H1 (cell line): Measurements from ENCODE around the gene MYCBPAP. TPM values are rescaled to one million over a fixed set of nuclear protein-coding genes. Genes with fewer than 3 reads are reported as not detected.

ENCODE experiments used
- CTCF ChIA-PET: fragments of 300-600 bp; sonication (Branson Sonifier 250); formaldehyde crosslinking; loops from one replicate; lab custom pipeline; 2021; ENCODE audit not compliant: partially characterized antibody; lab: Charles Lee
- POLR2A ChIA-PET: fragments of 300-600 bp; sonication (Branson Sonifier 250); formaldehyde crosslinking; loops from one replicate; lab custom pipeline; 2021; ENCODE audit warnings: inconsistent platforms; ENCODE audit not compliant: partially characterized antibody; lab: Charles Lee
- DNase-seq, 2 experiments: peaks; one replicate each; pipeline versions ENCODE4 v3.0.0 to v3.0.0-alpha.2; 2010 to 2022; ENCODE audit warnings: low spot score in 2 of 2, low read depth in 1 of 2, mixed read lengths in 1 of 2
- FAIRE-seq: peaks from 2 replicates; lab custom pipeline; 2011; peaks lifted over from hg19 to GRCh38; lab: Jason Lieb, UNC
- H2AFZ ChIP-seq: 2 replicates; pipeline ENCODE4 v1.8.1; 2012; ENCODE audit warnings: low read length, inconsistent platforms
- H2AK5ac ChIP-seq: 2 replicates; pipeline ENCODE4 v1.6.1; 2013; ENCODE audit warnings: low read depth, low read length
- H2BK120ac ChIP-seq: replicated peaks from 2 replicates; pipeline ENCODE3; 2013; ENCODE audit warnings: low read depth, low read length, inconsistent platforms
- H2BK12ac ChIP-seq: 2 replicates; pipeline ENCODE4 v1.6.1; 2013; ENCODE audit warnings: low read depth, low read length
- H2BK15ac ChIP-seq: 2 replicates; pipeline ENCODE4 v1.6.1; 2013; ENCODE audit warnings: low read length
- H2BK20ac ChIP-seq: 2 replicates; pipeline ENCODE4 v1.6.1; 2013; ENCODE audit warnings: low read length
- H2BK5ac ChIP-seq: 2 replicates; pipeline ENCODE4 v1.6.1; 2013; ENCODE audit warnings: low read depth, low read length
- H3K14ac ChIP-seq: 2 replicates; pipeline ENCODE4 v1.6.1; 2013; ENCODE audit warnings: inconsistent platforms; ENCODE audit not compliant: insufficient read length
- H3K18ac ChIP-seq: 2 replicates; pipeline ENCODE4 v1.6.1; 2013; ENCODE audit warnings: low read length; ENCODE audit errors: extremely low read depth
- H3K23ac ChIP-seq: 2 replicates; pipeline ENCODE4 v1.6.1; 2013; ENCODE audit warnings: inconsistent platforms; ENCODE audit not compliant: insufficient read length
- H3K23me2 ChIP-seq: 2 replicates; pipeline ENCODE4 v1.6.1; 2013; ENCODE audit warnings: low read depth, low read length
- H3K27ac ChIP-seq: 2 replicates; pipeline ENCODE4 v1.6.1; 2011; ENCODE audit warnings: low read depth, low read length, inconsistent platforms
- H3K27me3 ChIP-seq, 4 experiments: replicated peaks in 1 of 4; 1 replicate in 1 of 4; 2 replicates in 3 of 4; pipeline versions ENCODE4 v1.6.1 to v1.8.1; 2011 to 2013; ENCODE audit warnings: low read length in 3 of 4, mild to moderate bottlenecking in 3 of 4, inconsistent platforms in 2 of 4, mixed read lengths in 2 of 4, moderate library complexity in 1 of 4; ENCODE audit not compliant: control insufficient read depth in 3 of 4, insufficient read depth in 3 of 4; ENCODE audit errors: extremely low read depth in 1 of 4
- H3K36me3 ChIP-seq, 4 experiments: 2 replicates each; pipeline versions ENCODE4 v1.6.1 to v1.8.1; 2011 to 2013; ENCODE audit warnings: mild to moderate bottlenecking in 4 of 4, low read length in 3 of 4, moderate library complexity in 2 of 4, control low read depth in 1 of 4, inconsistent platforms in 1 of 4; ENCODE audit not compliant: insufficient read depth in 4 of 4, control insufficient read depth in 2 of 4
- H3K4ac ChIP-seq: replicated peaks from 2 replicates; pipeline ENCODE3; 2013; ENCODE audit warnings: low read length, low read depth, mixed read lengths, inconsistent platforms; ENCODE audit not compliant: insufficient read length
- H3K4me1 ChIP-seq, 4 experiments: replicated peaks in 1 of 4; 1 replicate in 1 of 4; 2 replicates in 3 of 4; pipeline versions ENCODE4 v1.6.1 to v1.8.1; 2011 to 2013; ENCODE audit warnings: low read length in 3 of 4, inconsistent platforms in 2 of 4, mixed read lengths in 1 of 4; ENCODE audit not compliant: insufficient read depth in 4 of 4, control insufficient read depth in 3 of 4
- H3K4me2 ChIP-seq, 2 experiments: 2 replicates each; pipeline versions ENCODE4 v1.6.1 to v1.8.1; 2011 to 2013; ENCODE audit warnings: low read depth in 2 of 2, low read length in 2 of 2, control low read depth in 1 of 2, inconsistent platforms in 1 of 2, mild to moderate bottlenecking in 1 of 2; ENCODE audit not compliant: insufficient read depth in 1 of 2
- H3K4me3 ChIP-seq, 4 experiments: fragments of 200-600, 300-600 bp in 1 of 4; sonication (generic), shearing (Covaris generic), sonication (Bioruptor Twin) in 1 of 4; 2 replicates each; pipeline versions ENCODE4 v1.5.1 to v1.8.1; 2011 to 2016; ENCODE audit warnings: low read length in 4 of 4, low read depth in 3 of 4, control low read depth in 2 of 4, inconsistent platforms in 2 of 4, mild to moderate bottlenecking in 2 of 4, mixed read lengths in 1 of 4, moderate library complexity in 1 of 4; ENCODE audit not compliant: insufficient read depth in 2 of 4; ENCODE audit errors: extremely low read depth in 1 of 4
- H3K56ac ChIP-seq: replicated peaks from 2 replicates; pipeline ENCODE3; 2013; ENCODE audit warnings: low read depth, mild to moderate bottlenecking, mixed read lengths, low read length, inconsistent platforms; ENCODE audit not compliant: insufficient read length
- H3K79me1 ChIP-seq: 2 replicates; pipeline ENCODE4 v1.6.1; 2013; ENCODE audit warnings: low read depth, low read length, control low read depth
- H3K79me2 ChIP-seq, 2 experiments: 2 replicates each; pipeline versions ENCODE4 v1.6.1 to v1.8.1; 2012 to 2013; ENCODE audit warnings: low read length in 2 of 2, mild to moderate bottlenecking in 2 of 2, inconsistent platforms in 1 of 2; ENCODE audit not compliant: insufficient read depth in 2 of 2, control insufficient read depth in 1 of 2
- H3K9ac ChIP-seq, 4 experiments: replicated peaks in 1 of 4; 1 replicate in 1 of 4; 2 replicates in 3 of 4; pipeline versions ENCODE4 v1.6.1 to v1.8.1; 2011 to 2013; ENCODE audit warnings: low read depth in 3 of 4, low read length in 3 of 4, control low read depth in 2 of 4, mild to moderate bottlenecking in 2 of 4, moderate library complexity in 2 of 4, inconsistent platforms in 1 of 4; ENCODE audit errors: extremely low read depth in 1 of 4
- H3K9me3 ChIP-seq, 2 experiments: 2 replicates each; pipeline versions ENCODE4 v1.6.1 to v1.8.1; 2012 to 2013; ENCODE audit warnings: mild to moderate bottlenecking in 2 of 2, moderate library complexity in 2 of 2, control low read depth in 1 of 2, inconsistent platforms in 1 of 2, low read depth in 1 of 2, low read length in 1 of 2, mixed read lengths in 1 of 2; ENCODE audit not compliant: insufficient read depth in 2 of 2
- H4K20me1 ChIP-seq, 2 experiments: replicated peaks in 1 of 2; 2 replicates each; pipeline versions ENCODE3 to v1.8.1; 2011 to 2013; ENCODE audit warnings: inconsistent platforms in 2 of 2, low read length in 2 of 2, mild to moderate bottlenecking in 1 of 2; ENCODE audit not compliant: insufficient read depth in 2 of 2, control insufficient read depth in 1 of 2
- H4K5ac ChIP-seq: 2 replicates; pipeline ENCODE4 v1.6.1; 2013; ENCODE audit warnings: low read length, low read depth, mixed read lengths, inconsistent platforms; ENCODE audit not compliant: insufficient read length
- H4K8ac ChIP-seq: 2 replicates; pipeline ENCODE4 v1.8.0; 2013; ENCODE audit warnings: mild to moderate bottlenecking, moderate library complexity, low read length, inconsistent platforms; ENCODE audit not compliant: insufficient read depth; ENCODE audit errors: extremely low read depth
- H4K91ac ChIP-seq: replicated peaks from 2 replicates; pipeline ENCODE3; 2013; ENCODE audit warnings: low read length, mixed read lengths, inconsistent platforms; ENCODE audit not compliant: insufficient read length
- ATF3 ChIP-seq: IDR thresholded peaks from 2 replicates; pipeline ENCODE4 v1.6.1; 2011; ENCODE audit warnings: low read depth, mild to moderate bottlenecking, low read length; ENCODE audit not compliant: insufficient read depth
- BACH1 ChIP-seq: IDR thresholded peaks from 2 replicates; pipeline ENCODE4 v1.6.1; 2012; ENCODE audit warnings: low read length, improper control_type of control experiment
- CTBP2 ChIP-seq: IDR thresholded peaks from 2 replicates; pipeline ENCODE4 v1.7.0; 2011; ENCODE audit warnings: borderline replicate concordance, mild to moderate bottlenecking, moderate library complexity, mixed read lengths, low read length; ENCODE audit not compliant: insufficient read depth, insufficient read length
- EGR1 ChIP-seq: IDR thresholded peaks from 2 replicates; pipeline ENCODE4 v1.6.1; 2011; ENCODE audit warnings: low read depth, low read length, borderline replicate concordance
- HDAC6 ChIP-seq: IDR thresholded peaks from one replicate; pipeline ENCODE4 v1.7.1; 2012; ENCODE audit warnings: low read depth, mild to moderate bottlenecking, inconsistent platforms, low read length, moderate library complexity
- NRF1 ChIP-seq: IDR thresholded peaks from 2 replicates; pipeline ENCODE4 v1.6.1; 2011; ENCODE audit warnings: mild to moderate bottlenecking, low read depth, low read length, improper control_type of control experiment
- polyA plus RNA-seq, 7 experiments: library from polyadenylated mRNA; depleted of rRNA in 3 of 7; stranded (reverse) in 5 of 7; unstranded in 2 of 7; fragments of >200 nt in 5 of 7; fragments of 200-250 nt in 2 of 7; gene quantifications; 1 replicate in 5 of 7; 2 replicates in 1 of 7; 4 replicates in 1 of 7; pipeline versions ENCODE4 v1.2.1 to v1.2.3, GENCODE V29; 2011 to 2013; ENCODE audit warnings: missing spikeins in 2 of 7, mixed read lengths in 2 of 7
- total RNA-seq: library from RNA; stranded (reverse); fragmentation: NEBNext Ultra II Directional; extraction: Animal tissue kit (Norgen Biotek cat#: 25700); gene quantifications from 2 replicates; pipeline ENCODE4 v1.2.1, GENCODE V29; 2021

Gene MYCBPAP
- total and polyA plus RNA-seq, 2 of the 8 experiments (the other 6 are each of a cell fraction or from before 2014, with no cell fraction given): 0.89 to 3.3 TPM

DNA sequence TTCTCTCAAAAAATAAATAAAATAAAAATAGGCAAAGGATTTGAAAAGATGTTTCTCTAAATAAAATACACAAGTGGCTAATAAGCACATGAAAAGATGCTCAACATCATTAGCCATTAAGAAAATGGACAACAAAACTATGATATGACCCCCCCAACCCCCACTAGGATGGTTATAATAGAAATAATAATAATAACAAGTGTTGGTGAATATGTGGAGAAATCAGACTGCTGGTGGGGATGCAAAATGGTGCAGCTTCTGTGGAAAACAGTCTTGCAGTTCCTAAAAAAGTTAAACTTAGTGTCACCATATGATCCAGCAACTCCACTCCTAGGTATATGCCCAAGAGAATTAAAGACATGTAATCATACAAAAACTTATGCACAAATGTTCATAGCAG lies 9.0 kb upstream of the MYCBPAP start:
- Histone ChIP-seq H3K27me3 (no peaks in the 10 kb centered on the region), H4K20me1 (no peaks in the 10 kb centered on the region), H3K9me3 (no peaks in the 10 kb centered on the region), H2AK5ac (no peak overlapping the region), H2BK15ac (no peak overlapping the region), H2BK12ac (no peak overlapping the region), H4K8ac (no peak overlapping the region), H3K4me2 (no peak overlapping the region), H4K91ac (no peak overlapping the region), H3K4me3 (no peak overlapping the region), H3K79me1 (no peaks in the 10 kb centered on the region), H3K18ac (no peak overlapping the region), H3K23ac (no peak overlapping the region), H3K27ac (no peak overlapping the region), H3K4ac (no peak overlapping the region), H3K9ac (no peak overlapping the region), H2BK120ac (no peak overlapping the region), H3K23me2 (no peaks in the 10 kb centered on the region), H3K36me3 (no peaks in the 10 kb centered on the region), H3K79me2 (no peaks in the 10 kb centered on the region), H2AFZ (no peak overlapping the region), H2BK5ac (no peak overlapping the region), H3K4me1 (peaks cover 4 to 8% (median 5%) of the 10 kb centered on the region in 4 experiments; a peak in 6 of 7 replicates), H2BK20ac (no peak overlapping the region), H3K56ac (no peak overlapping the region), H4K5ac (no peak overlapping the region), H3K14ac (no peak overlapping the region)
- POLR2A ChIA-PET: interaction anchor here (0.6 kb wide), 1 partner anchor 134 kb away, joined by 3 read pairs; no protein-coding TSS in a partner anchor
- CTCF ChIA-PET: interaction anchor here (0.7 kb wide), 1 partner anchor 15 kb away, joined by 3 read pairs; no protein-coding TSS in a partner anchor
- no peak for DNase-seq
- FAIRE-seq: no peak
- TF ChIP-seq NRF1: no peak
- TF ChIP-seq EGR1: no peak
- TF ChIP-seq HDAC6: no peak
- TF ChIP-seq ATF3: no peak
- no peak for TF ChIP-seq BACH1
- TF ChIP-seq CTBP2: no peak
